NCI-H2171 treated with DMSO at 0.1 percent for 48 hours (cell line): ENCODE measurements around the gene LIN28B.
"Not testable (repeated sequence)": the region's sequence is repeated elsewhere in the genome, so short reads cannot be mapped to it uniquely, and the experiment has no call there.

Experiments used
- DNase-seq: peaks from one replicate; lab custom pipeline; 2025; lab: John Stamatoyannopoulos, UW

LIN28B gene

GRCh38 chr6:104956731-104957294 lies at the start of gene LIN28B:
LIN28B (plus strand) TSS chr6:104957107; CDS start chr6:104957251, 144 bp downstream.
- peak; percentile 15 for DNase-seq

- no peak for DNase-seq
These were observed 48.6 kb upstream of the LIN28B start for GRCh38 chr6:104908031-104908887.

- no peak for DNase-seq
These were observed 47.9 kb upstream of the LIN28B start for GRCh38 chr6:104908888-104909525.

GRCh38 chr6:104921896-104922295 lies 35.0 kb upstream of the LIN28B start:
- no peak for DNase-seq

- DNase-seq, result no peak
These were observed 28.8 kb upstream of the LIN28B start for GRCh38 chr6:104928141-104928540.

GRCh38 chr6:104929353-104929752 lies 27.6 kb upstream of the LIN28B start:
- no peak for DNase-seq

GRCh38 chr6:104930939-104931338 lies 26.0 kb upstream of the LIN28B start:
- DNase-seq, result no peak

- DNase-seq, result no peak
These were observed 20.0 kb upstream of the LIN28B start for GRCh38 chr6:104936766-104937535.

GRCh38 chr6:104940238-104940892 lies 16.5 kb upstream of the LIN28B start:
- no peak for DNase-seq

GRCh38 chr6:104940893-104941728 lies 15.8 kb upstream of the LIN28B start:
- DNase-seq, result peak; percentile 46

- DNase-seq, result no peak
These were observed 15.2 kb upstream of the LIN28B start for GRCh38 chr6:104941729-104942091.

GRCh38 chr6:104943781-104944180 lies 13.1 kb upstream of the LIN28B start:
- DNase-seq, result no peak

GRCh38 chr6:104949206-104949605 lies 7.7 kb upstream of the LIN28B start:
- DNase-seq, result no peak

GRCh38 chr6:104951677-104952076 lies 5.2 kb upstream of the LIN28B start:
- no peak for DNase-seq

GRCh38 chr6:104952911-104953399 lies 4.0 kb upstream of the LIN28B start:
- no peak for DNase-seq

- DNase-seq, result not testable (repeated sequence)
These were observed 3.3 kb upstream of the LIN28B start for GRCh38 chr6:104953400-104954189.

- DNase-seq, result no peak
These were observed 2.6 kb upstream of the LIN28B start for GRCh38 chr6:104954190-104954797.

- no peak for DNase-seq
These were observed 1.4 kb upstream of the LIN28B start for GRCh38 chr6:104955491-104955890.

GRCh38 chr6:104955927-104956730 lies 778 bp upstream of the LIN28B start:
- DNase-seq, result no peak
